Chondrocyte (in vitro differentiated cells): ENCODE results near the gene ZNF433. TPM values are rescaled to one million over a fixed set of nuclear protein-coding genes. Genes with fewer than 3 reads are reported as not detected.

Experiments
- total RNA-seq: library from RNA; stranded (reverse); gene quantifications from 3 replicates; pipeline ENCODE4 v1.2.1, GENCODE V29; 2021

ZNF433 gene
- total RNA-seq, 1 donor from 2014 or later = 6.0 TPM

Other genes starting within 250 kb of the ZNF433 start
- 3.6 to 7.1 TPM (median 4.2 TPM) in 3 replicates for gene ZNF491, start 237.2 kb downstream of the ZNF433 start, total RNA-seq
- 8.2 to 11.6 TPM (median 8.4 TPM) in 3 replicates for gene ZNF440, start 221.4 kb downstream of the ZNF433 start, total RNA-seq
- 1.1 to 5.7 TPM (median 4.9 TPM) in 3 replicates for gene ZNF439, start 187.0 kb downstream of the ZNF433 start, total RNA-seq
- 11.9 to 15.4 TPM (median 12.0 TPM) in 3 replicates for gene ZNF69, start 147.9 kb downstream of the ZNF433 start, total RNA-seq
- gene ZNF700, start 110.6 kb downstream of the ZNF433 start, total RNA-seq = 4.8 to 8.1 TPM (median 5.5 TPM) in 3 replicates
- 1.1 to 3.5 TPM (median 2.7 TPM) in 3 replicates for gene ZNF763, start 70.6 kb downstream of the ZNF433 start, total RNA-seq
- gene ZNF878, start 17.3 kb upstream of the ZNF433 start, total RNA-seq = 0.26 to 0.32 TPM (median 0.31 TPM) in 3 replicates
- gene ZNF844, start 29.1 kb upstream of the ZNF433 start, total RNA-seq = 7.1 to 7.9 TPM (median 7.6 TPM) in 3 replicates
- 2.0 to 3.8 TPM (median 3.1 TPM) in 3 replicates for gene ZNF20, start 104.7 kb upstream of the ZNF433 start, total RNA-seq
- 11.5 to 12.1 TPM (median 12.1 TPM) in 3 replicates for gene ZNF625, start 121.1 kb upstream of the ZNF433 start, total RNA-seq
- gene ZNF136, start 127.4 kb upstream of the ZNF433 start, total RNA-seq = 6.9 to 9.5 TPM (median 7.1 TPM) in 3 replicates